ENCODE results near the gene DENND1B.

DNA sequence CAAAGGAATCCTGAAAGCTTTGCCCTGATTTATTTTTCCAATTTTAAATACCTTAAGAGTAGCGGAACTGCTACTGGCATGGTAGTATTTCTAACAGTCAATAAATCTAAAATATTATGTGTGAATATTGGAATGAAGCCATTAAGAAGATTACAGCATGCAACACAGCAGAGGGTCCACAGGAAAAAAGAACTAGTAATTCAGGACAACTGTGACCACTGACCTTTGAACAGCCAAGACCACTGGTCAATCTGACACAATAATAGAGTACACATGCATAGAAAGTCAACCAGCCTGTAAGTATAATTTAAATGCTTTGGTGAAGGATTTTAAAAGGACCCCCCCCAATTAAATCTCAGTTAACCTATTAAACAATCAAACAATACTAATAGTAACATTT is 171.0 kb downstream of the DENND1B start:
- TF ChIP-seq, protein P1, sequence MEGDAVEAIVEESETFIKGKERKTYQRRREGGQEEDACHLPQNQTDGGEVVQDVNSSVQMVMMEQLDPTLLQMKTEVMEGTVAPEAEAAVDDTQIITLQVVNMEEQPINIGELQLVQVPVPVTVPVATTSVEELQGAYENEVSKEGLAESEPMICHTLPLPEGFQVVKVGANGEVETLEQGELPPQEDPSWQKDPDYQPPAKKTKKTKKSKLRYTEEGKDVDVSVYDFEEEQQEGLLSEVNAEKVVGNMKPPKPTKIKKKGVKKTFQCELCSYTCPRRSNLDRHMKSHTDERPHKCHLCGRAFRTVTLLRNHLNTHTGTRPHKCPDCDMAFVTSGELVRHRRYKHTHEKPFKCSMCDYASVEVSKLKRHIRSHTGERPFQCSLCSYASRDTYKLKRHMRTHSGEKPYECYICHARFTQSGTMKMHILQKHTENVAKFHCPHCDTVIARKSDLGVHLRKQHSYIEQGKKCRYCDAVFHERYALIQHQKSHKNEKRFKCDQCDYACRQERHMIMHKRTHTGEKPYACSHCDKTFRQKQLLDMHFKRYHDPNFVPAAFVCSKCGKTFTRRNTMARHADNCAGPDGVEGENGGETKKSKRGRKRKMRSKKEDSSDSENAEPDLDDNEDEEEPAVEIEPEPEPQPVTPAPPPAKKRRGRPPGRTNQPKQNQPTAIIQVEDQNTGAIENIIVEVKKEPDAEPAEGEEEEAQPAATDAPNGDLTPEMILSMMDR (conservative IDR thresholded peaks at IDR 0.05) = no peak
- no peak for TF ChIP-seq ZFX (IDR thresholded peaks at IDR 0.05)

Measured in C4-2B (cell line).